Right lung (tissue), 5 donors: ENCODE results near the gene ADGRG3. TPM values are rescaled to one million over a fixed set of nuclear protein-coding genes. Genes with fewer than 3 reads are reported as not detected.

ENCODE experiments used
- DNase-seq, 2 donors: peaks; one replicate each; pipeline ENCODE4 v3.0.0-alpha.2; 2013
- polyA plus RNA-seq, 5 donors: library from polyadenylated mRNA; unstranded; fragments of 120-200 nt; gene quantifications; one replicate each; pipeline versions ENCODE4 v1.2.1 to v1.2.3, GENCODE V29; 2013; ENCODE audit warnings: inconsistent platforms in 1 of 5, low replicate concordance in 1 of 5; ENCODE audit not compliant: insufficient read length in 5 of 5, insufficient read depth in 1 of 5

Gene ADGRG3
- polyA plus RNA-seq, 5 donors: 0.38 to 1.2 (median 0.86) TPM

GRCh38 chr16:57679767-57680482, 11.8 kb downstream of the ADGRG3 start:
- no peak for DNase-seq

GRCh38 chr16:57680842-57681375, 12.8 kb downstream of the ADGRG3 start:
- DNase-seq: no peak

GRCh38 chr16:57681950-57682728, 14.0 kb downstream of the ADGRG3 start:
- DNase-seq: no peak

DNA sequence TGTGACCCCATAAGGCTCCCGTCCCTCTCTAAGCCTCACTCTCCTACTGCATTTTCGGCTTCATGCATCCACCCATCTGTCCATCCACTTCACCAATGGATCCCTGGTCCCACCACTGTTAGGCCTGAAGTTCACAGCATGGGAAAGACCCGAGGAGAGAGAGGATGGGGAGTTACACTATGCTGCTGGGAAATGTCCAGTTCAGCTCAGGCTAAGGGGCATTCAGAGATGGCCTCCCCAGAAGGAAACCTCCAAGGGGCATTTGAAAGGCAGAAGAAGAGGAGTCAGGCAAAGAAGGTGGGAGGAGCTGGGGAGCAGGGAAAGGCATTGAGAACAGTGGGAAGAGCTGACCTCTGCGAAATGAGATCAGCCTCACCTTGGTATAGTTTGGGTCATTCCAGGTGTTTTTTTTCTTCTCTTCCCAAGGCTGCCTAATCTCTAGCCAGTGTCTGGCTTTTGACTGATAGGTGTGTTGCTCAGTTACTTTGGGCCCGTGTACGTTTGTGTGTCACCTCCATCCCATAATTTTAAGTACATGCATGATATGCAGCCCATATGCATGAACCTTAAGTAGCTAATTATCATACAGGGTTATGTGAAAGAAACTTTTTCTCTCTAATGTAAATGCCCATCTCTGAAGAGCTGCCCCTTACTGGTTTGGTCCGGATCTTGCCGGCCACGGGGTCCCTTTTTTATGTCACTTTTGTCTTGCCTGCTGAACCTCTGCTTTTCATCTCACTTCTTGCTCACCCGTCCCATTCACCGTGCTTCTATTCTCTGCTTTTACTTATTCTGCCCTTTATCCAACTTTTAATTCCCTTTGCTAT, 14.9 kb downstream of the ADGRG3 start:
- DNase-seq: no peak

GRCh38 chr16:57683636-57684545, 15.8 kb downstream of the ADGRG3 start:
- no peak for DNase-seq

DNA sequence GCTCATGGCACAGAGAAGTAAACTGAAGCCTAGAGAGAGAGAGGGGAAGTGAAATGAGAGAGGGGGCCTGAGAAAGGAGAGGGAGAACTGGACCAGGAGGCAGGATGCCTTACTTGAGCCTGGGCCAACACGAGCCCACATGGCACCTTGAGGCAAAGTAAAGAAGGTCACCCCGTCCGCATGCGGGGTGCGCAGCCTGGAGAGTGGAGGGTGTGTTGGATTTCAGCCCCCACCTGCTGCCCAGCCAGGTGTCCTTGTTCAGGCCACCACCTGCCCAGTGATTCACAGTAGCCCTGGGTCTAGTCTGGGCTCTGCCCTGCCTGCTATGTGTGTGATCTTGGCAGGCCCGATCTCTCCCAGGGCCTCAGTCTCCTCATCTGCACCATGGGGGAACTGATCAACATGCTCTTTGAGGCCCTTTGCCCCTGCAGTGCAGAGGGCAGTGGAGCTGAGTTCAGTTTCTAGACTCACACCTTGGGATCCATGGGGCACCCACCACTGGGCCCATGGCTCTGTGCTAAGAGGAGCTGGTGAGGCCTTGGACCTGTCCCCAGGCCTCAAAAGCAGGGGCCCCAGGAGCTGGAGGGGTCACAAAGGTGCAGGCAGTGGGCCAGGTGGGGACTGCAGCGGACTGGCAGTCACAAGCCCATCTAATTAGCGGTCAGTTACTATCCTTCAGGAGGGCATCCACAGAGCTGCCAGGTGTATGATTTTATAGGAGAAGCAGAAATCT, 16.7 kb downstream of the ADGRG3 start:
- DNase-seq: no peak

- no peak for DNase-seq
Measured at GRCh38 chr16:57685633-57686032, 17.5 kb downstream of the ADGRG3 start.

DNA sequence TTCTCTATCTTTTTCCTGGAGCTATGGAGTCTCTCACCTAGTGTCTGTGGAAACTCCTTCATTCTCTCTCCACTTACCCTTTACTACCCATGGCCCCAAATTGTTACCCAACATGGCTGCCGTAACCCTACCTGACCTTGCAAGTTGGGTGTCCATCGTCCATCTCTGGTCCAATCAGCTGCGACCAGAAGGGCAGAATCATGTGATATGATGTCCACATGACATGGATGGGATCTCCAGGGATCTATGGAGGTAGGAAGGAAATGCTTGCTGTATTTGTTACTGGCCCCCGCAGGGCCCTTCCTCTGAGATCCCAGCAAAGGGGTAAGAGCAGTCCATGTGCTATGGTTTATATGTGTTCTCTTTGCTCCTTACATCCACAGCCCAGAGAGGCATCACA, 18.5 kb downstream of the ADGRG3 start:
- DNase-seq: no peak

GRCh38 chr16:57687363-57687929, 19.3 kb downstream of the ADGRG3 start:
- no peak for DNase-seq

- no peak for DNase-seq
Measured at GRCh38 chr16:57688487-57688986, 20.4 kb downstream of the ADGRG3 start.

- no peak for DNase-seq
Measured at GRCh38 chr16:57688987-57689761, 21.1 kb downstream of the ADGRG3 start.

GRCh38 chr16:57689762-57690558, 21.9 kb downstream of the ADGRG3 start:
- DNase-seq: no peak

- DNase-seq: no peak
Measured at GRCh38 chr16:57690782-57691471, 22.8 kb downstream of the ADGRG3 start.

- no peak for DNase-seq
Measured at GRCh38 chr16:57692636-57693035, 24.5 kb downstream of the ADGRG3 start.

GRCh38 chr16:57693550-57693949, 25.4 kb downstream of the ADGRG3 start:
- no peak for DNase-seq

- no peak for DNase-seq
Measured at GRCh38 chr16:57694231-57694724, 26.2 kb downstream of the ADGRG3 start.
